22Rv1 (cell line): ENCODE results near the gene LRRC49.
"Not testable (repeated sequence)": the region's sequence is repeated elsewhere in the genome, so short reads cannot be mapped to it uniquely, and the experiment has no call there.

ENCODE experiments used
- H3K27ac ChIP-seq: fragments of 450-650 bp; 2 replicates; pipeline ENCODE4 v1.5.1; 2017
- CTCF ChIP-seq: fragments of 450-650 bp; IDR thresholded peaks from 2 replicates; pipeline ENCODE4 v1.5.1; 2017; ENCODE audit warnings: mild to moderate bottlenecking
- ZFX ChIP-seq: fragments of 450-650 bp; IDR thresholded peaks from 2 replicates; pipeline ENCODE4 v1.6.1; 2017; ENCODE audit warnings: antibody characterized with exemption, borderline replicate concordance

Gene LRRC49

GRCh38 chr15:70870051-70870450 lies 22.6 kb upstream of the LRRC49 start:
- no peak overlapping the region for H3K27ac ChIP-seq
- no peak for TF ChIP-seq ZFX

- not testable (repeated sequence) for H3K27ac ChIP-seq
Measured at GRCh38 chr15:70871490-70871889, 21.1 kb upstream of the LRRC49 start.

DNA sequence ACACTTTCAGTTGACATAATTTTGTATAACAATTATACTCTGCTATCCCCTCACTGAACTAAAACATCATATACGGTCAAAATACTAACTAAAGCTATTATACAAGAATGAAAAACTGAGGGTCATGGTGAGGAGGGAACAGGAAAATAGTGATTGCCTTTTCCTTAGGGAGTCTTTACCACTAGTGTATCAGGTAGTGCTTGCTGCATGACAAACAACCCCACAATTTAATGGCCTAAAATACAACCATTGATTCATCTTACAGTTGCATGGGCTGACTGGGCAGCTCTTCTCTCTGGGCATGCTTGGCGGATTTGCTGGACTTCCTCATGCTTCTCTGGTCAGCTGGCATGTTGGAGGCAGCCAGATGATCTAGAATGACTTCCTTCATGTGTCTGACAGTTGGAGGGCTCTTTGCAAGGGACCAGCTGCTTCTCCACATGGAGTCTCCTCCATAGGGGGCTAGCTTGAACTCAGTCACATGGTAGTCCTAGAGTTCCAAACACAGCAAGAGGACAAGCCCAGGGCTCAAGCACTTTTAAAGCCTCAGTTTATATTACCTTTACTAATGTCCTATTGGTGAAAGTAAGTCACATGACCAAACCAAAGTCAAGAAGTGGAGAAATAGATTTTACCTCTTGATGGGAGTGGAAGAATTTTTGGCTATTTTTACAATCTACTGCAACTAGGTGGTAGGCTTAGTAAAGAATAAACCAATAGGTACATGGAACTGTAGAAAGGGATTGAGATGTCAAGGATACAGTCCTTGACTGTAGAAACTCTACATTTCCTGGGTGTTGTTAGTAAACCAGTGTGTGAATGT lies 19.2 kb upstream of the LRRC49 start:
- H3K27ac ChIP-seq, result no peak overlapping the region
- TF ChIP-seq ZFX (no peak), CTCF (no peak)

DNA sequence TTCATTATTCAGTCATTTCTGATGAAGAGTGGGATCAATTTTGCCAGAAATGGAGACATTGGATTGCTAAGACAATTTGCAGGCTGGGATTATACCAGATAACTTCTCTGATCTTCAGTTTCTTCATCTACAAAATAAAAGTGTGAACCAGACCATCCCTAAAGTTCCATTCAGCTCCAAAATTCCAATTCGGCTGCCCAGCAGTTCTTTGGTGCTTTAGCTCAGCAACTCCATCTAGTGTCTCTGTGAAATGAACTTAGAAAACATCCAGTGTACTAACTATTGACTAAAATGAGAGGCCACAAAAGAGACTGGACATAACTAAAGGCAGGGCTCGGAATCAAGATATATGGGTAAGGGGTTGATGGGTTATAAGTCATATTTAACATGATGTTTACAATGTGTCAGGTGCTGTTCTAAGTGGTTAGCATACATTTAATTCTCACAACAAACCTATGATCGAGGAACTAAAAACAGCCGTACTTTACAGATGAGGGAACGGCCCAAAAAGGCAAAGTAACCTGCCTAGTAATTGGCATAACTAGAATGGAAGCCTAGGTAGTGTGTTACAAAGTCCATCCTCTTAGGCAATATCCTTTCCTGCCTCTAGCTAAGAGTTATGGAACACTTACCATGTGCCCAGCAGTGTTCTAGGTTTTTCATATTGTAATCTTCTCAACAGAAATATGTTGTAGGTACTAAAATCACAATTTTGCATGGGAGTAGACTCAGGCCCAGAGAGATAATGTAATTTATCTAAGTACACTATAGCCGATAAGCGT lies 17.4 kb upstream of the LRRC49 start:
- no peak overlapping the region for H3K27ac ChIP-seq
- TF ChIP-seq CTCF (peak; percentile 63), ZFX (no peak)

- no peak overlapping the region for H3K27ac ChIP-seq
Measured at GRCh38 chr15:70876011-70876410, 16.6 kb upstream of the LRRC49 start.

GRCh38 chr15:70876683-70877082 lies 15.9 kb upstream of the LRRC49 start:
- no peak overlapping the region for H3K27ac ChIP-seq
- TF ChIP-seq CTCF, result no peak

More at GRCh38 chr15:70876011-70876410, 16.6 kb upstream of the LRRC49 start:
- TF ChIP-seq CTCF, result no peak
- TF ChIP-seq ZFX, result no peak

GRCh38 chr15:70879401-70879800 lies 13.2 kb upstream of the LRRC49 start:
- TF ChIP-seq CTCF (no peak), ZFX (no peak)
- no peak overlapping the region for H3K27ac ChIP-seq

- no peak overlapping the region for H3K27ac ChIP-seq
- TF ChIP-seq CTCF (no peak), ZFX (no peak)
Measured at GRCh38 chr15:70880781-70881180, 11.8 kb upstream of the LRRC49 start.
